GM12872 (cell line): Measurements from ENCODE around the gene HLA-F.
A peak's percentile ranks its signal among the peaks of the same experiment; 100 is the strongest.

Source experiments
- TF ChIP-seq, protein P1 (sequence below): IDR thresholded peaks from 3 replicates; pipeline ENCODE4 v1.5.1; 2011; ENCODE audit warnings: low read depth, mild to moderate bottlenecking, low read length, moderate library complexity; ENCODE audit not compliant: insufficient read depth

Gene HLA-F

DNA sequence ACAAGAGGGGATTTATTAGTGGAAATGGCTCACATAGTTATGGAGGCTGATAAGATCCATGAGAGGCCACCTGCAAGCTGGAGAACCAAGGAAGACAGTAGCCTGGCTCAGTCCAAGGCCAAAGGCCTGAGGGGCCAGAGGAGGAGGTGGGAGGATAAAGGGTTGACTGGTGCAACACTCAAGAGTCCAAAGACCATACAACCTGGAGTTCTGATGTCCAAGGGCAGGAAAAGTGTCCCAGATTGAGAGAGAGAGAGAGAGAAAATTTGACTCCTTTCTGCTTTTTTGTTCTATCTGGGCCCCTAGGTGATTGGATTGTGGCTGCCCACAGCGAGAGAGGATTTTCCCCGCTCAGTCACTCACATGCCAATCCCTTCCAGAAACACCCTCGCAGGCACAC is 8.0 kb downstream of the HLA-F start:
- TF ChIP-seq, protein P1, sequence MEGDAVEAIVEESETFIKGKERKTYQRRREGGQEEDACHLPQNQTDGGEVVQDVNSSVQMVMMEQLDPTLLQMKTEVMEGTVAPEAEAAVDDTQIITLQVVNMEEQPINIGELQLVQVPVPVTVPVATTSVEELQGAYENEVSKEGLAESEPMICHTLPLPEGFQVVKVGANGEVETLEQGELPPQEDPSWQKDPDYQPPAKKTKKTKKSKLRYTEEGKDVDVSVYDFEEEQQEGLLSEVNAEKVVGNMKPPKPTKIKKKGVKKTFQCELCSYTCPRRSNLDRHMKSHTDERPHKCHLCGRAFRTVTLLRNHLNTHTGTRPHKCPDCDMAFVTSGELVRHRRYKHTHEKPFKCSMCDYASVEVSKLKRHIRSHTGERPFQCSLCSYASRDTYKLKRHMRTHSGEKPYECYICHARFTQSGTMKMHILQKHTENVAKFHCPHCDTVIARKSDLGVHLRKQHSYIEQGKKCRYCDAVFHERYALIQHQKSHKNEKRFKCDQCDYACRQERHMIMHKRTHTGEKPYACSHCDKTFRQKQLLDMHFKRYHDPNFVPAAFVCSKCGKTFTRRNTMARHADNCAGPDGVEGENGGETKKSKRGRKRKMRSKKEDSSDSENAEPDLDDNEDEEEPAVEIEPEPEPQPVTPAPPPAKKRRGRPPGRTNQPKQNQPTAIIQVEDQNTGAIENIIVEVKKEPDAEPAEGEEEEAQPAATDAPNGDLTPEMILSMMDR, result no peak

DNA sequence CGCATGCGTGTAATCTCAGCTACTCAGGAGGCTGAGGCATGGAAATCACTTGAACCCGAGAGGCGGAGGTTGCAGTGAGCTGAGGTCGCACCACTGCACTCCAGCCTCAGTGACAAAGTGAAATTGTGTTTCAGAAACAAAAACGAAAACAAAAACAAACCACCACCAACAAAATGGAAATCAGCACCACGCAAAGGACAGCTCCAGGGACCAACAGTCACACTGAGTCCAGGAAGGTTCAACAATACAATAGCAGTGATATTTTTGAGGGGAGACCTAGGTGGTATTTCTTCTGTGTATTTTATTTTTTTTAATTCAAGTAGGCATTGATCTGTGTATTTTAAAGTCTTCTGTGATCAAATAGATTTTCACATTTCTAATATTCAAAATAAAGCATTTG is 9.8 kb downstream of the HLA-F start:
- TF ChIP-seq, protein P1, result no peak

DNA sequence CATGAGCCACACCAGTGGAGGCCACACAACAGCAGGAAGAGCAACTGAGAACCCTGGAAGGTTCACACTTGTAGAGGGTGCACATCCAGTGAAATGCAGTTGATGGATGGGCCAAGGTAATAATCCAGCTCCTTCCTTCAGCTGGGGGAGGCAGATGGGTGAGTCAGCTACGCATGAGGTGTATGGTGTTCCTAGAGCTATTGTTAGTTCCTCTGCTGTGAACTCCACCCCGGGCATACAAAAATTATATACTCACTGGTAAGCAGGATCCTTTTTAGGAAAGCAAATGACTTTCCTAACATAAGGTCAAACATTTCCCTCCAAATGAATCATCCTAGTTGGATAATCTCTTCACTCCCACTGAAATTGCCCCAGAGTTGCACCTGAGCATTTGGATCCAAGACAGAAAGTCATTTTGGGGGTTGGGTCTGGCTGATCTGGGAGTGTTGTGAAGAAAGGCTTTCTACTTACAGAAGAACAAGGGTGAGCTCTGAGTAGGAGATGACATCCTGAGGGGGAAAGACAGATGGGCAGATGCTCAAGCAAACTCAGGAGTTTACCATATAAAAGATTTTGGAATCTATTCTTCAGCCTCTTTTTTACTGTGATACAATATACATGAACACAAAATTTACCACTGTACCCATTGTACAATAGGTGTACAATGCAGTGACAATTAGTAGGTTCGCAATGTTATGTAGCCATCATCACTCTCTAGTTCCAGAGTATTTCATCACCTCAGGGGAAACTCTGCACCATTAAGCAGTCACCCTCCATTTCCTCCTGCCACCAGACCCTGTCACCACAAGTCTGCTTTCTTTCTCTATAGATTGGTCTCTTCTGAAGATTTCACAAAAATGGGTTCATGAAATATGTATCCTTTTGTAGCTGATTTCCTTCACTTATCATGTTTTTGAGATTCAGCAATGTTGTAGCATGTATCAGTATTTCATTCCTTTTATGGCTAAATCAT is 11.1 kb downstream of the HLA-F start:
- TF ChIP-seq, protein P1, result no peak

DNA sequence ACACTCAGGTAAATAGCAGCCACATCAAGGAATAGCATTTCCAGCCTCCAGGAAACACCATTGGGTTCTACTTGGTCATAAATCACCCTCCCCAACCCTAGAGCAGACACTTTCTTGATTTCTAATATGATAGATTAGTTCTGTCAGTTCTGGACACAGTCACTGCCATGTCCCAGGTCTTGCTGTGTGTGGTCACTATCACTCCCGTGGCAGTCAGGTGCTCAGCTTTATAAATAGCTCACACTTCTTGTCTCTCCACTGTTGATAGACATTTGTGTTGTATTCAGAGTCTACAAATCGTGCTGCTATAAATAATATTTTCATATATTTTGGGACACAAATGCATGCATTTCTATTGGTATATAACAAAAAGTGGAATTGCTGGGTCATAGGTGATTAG is 13.3 kb downstream of the HLA-F start:
- TF ChIP-seq, protein P1, result no peak

DNA sequence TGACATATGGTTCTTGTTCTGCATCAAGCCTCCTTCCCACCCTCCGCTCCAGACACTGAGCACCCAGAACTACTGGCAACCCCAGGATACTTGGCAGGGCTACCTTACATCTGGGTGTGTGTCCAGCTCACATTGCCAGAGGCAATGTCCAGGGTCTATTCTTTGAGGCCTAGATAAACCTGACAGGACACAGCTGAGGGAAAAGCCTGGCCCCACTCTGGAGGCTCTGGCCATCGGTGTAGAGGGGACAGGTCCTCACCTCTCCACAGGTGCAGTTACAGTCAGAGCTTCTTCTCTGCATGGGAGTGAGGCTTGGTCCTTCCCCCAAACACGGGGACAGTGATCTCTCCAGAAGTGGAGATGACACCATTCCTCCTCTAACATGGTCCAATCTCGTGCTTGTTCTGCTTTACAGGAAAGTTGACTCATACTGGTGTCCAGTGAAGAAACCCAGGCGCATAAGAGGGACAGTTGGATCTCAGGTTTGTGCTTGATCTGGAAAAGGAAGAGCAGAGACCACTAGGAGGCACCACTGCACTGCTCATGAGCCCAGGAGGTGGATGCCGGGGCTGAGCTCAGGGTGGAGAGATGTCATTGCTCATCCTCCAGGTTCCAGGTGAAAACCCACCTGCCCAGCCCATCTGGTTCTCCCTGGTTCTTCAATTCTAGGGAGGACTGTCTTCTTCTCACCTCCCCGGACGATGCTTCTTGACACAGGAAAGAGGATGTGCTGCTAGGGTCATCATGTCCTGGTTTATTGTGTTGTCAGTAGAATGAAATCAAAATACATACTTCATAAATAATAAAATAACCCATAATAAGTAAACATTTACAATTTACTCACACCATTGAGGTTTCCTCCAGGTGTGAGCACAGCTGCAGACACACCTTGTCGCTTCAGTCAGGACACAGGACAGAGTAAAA is 14.7 kb downstream of the HLA-F start:
- TF ChIP-seq, protein P1, result peak; percentile 91

DNA sequence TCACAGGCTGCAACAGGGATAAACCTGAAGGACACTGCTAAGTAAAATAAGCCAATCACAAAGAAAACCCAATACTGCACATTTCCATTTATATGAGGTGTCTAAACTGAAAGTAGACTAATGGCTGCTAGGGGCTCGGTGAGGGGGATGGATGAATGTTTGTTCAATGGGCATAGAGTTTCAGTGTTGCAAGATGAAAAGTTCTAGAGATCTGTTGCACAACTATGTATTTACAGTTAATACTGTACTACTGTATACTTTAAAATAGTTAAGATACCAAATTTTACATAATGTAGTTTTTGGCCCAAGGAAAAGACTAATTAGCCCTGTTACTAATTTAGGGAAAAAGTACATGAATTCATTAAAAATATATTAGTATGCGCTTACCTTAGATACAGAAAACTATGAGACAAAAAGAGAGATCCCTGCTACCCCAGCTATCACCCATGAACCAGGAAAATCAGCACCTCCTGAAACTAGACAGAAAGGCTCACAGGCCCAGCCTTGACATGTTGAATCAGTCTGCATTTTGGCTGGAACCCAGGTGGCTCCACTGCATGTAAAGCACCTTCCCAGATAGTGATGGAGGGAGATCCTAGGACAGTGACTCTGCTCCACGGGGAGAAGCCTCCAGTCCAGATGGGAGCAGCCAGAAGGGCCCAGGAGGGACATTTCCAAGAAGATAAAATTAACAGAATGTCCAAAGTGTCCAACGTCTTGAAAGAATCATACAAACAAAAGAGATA is 16.1 kb downstream of the HLA-F start:
- TF ChIP-seq, protein P1, result no peak
